Panc1 (cell line): ENCODE results near the gene ACYP2. TPM values are rescaled to one million over a fixed set of nuclear protein-coding genes. Genes with fewer than 3 reads are reported as not detected.

ENCODE experiments used
- ATAC-seq: fragments of 200-7000 bp; cut with Tn5 transposase; 2 replicates; pipeline ENCODE4 v1.9.1; 2020; ENCODE audit warnings: mild to moderate bottlenecking, moderate library complexity
- BruUV-seq: library from RNA; stranded (reverse); fragments of 400-500 nt; replicated peaks from 2 replicates; lab custom pipeline; 2021; lab: Mats Ljungman, UMichigan
- CTCF ChIA-PET: fragments of 300-600 bp; sonication (Branson Sonifier 250); formaldehyde crosslinking; loops from one replicate; lab custom pipeline; 2022; ENCODE audit warnings: antibody characterized with exemption; lab: Charles Lee
- POLR2A ChIA-PET: fragments of 300-600 bp; sonication (Branson Sonifier 250); formaldehyde crosslinking; loops from one replicate; lab custom pipeline; 2022; ENCODE audit warnings: antibody characterized with exemption; lab: Charles Lee
- DNase-seq: peaks from one replicate; pipeline ENCODE4 v3.0.0-alpha.2; 2010; ENCODE audit warnings: low read depth, low spot score
- H3K27ac ChIP-seq: 2 replicates; pipeline ENCODE4 v1.5.1; 2011; ENCODE audit warnings: mild to moderate bottlenecking, low read length, inconsistent platforms
- H3K27me3 ChIP-seq: fragments of 200-500 bp; sonication (Bioruptor generic); 2 replicates; pipeline ENCODE4 v1.6.0; 2014; ENCODE audit warnings: low read length, inconsistent platforms; ENCODE audit not compliant: control insufficient read depth, insufficient read depth
- H3K36me3 ChIP-seq: fragments of 200-500 bp; sonication (Bioruptor generic); 2 replicates; pipeline ENCODE4 v1.5.1; 2014; ENCODE audit warnings: inconsistent platforms, mild to moderate bottlenecking, low read length, moderate library complexity; ENCODE audit not compliant: control insufficient read depth, insufficient read depth
- H3K4me1 ChIP-seq: 2 replicates; pipeline ENCODE4 v1.5.1; 2011; ENCODE audit warnings: inconsistent platforms, mild to moderate bottlenecking, low read length, moderate library complexity; ENCODE audit not compliant: control insufficient read depth, insufficient read depth
- H3K4me3 ChIP-seq, 2 experiments: 2 replicates each; pipeline ENCODE4 v1.5.1; 2011 to 2012; ENCODE audit warnings: low read depth in 2 of 2, low read length in 2 of 2, mild to moderate bottlenecking in 2 of 2, inconsistent platforms in 1 of 2, moderate library complexity in 1 of 2
- H3K9me3 ChIP-seq: fragments of 200-500 bp; sonication (Bioruptor generic); 2 replicates; pipeline ENCODE4 v1.5.1; 2014; ENCODE audit warnings: low read depth, mild to moderate bottlenecking, inconsistent platforms, low read length, moderate library complexity; ENCODE audit not compliant: control insufficient read depth, insufficient read depth
- CTCF ChIP-seq: fragments of 450-650 bp; IDR thresholded peaks from 2 replicates; pipeline ENCODE4 v1.5.1; 2017; ENCODE audit warnings: mild to moderate bottlenecking
- POLR2AphosphoS5 ChIP-seq: IDR thresholded peaks from 2 replicates; pipeline ENCODE4 v1.6.1; 2012; ENCODE audit warnings: mild to moderate bottlenecking, low read depth, low read length, moderate library complexity
- REST ChIP-seq, 2 experiments: IDR thresholded peaks; 2 replicates each; pipeline ENCODE4 v1.6.1; 2011 to 2012; ENCODE audit warnings: low read depth in 2 of 2, control low read depth in 1 of 2, low read length in 1 of 2, mild to moderate bottlenecking in 1 of 2, moderate library complexity in 1 of 2; ENCODE audit not compliant: insufficient read depth in 1 of 2
- SIN3A ChIP-seq: IDR thresholded peaks from 2 replicates; pipeline ENCODE4 v1.6.1; 2012; ENCODE audit warnings: low read depth, mild to moderate bottlenecking, low read length, moderate library complexity, borderline replicate concordance; ENCODE audit not compliant: insufficient read depth
- TCF7L2 ChIP-seq: IDR thresholded peaks from 2 replicates; pipeline ENCODE4 v1.6.1; 2011; ENCODE audit warnings: mild to moderate bottlenecking, low read depth, low read length, inconsistent platforms
- in situ Hi-C: cut with HindIII; loops from 2 replicates; pipeline ENCODE4 v1.10.0; 2016; ENCODE audit warnings: low sequenced_read_pairs, low pct_unique_long_range_greater_than_20kb
- intact Hi-C: fragments of 100-400 bp; cut with micrococcal nuclease; formaldehyde crosslinking; loops from one replicate; pipeline ENCODE4 v1.10.0; 2022; ENCODE audit not compliant: unreplicated experiment
- total RNA-seq: library from RNA; stranded (reverse); gene quantifications from one replicate; pipeline ENCODE4 v1.2.1, GENCODE V29; 2021; ENCODE audit not compliant: unreplicated experiment

ACYP2 gene
- total RNA-seq, 1 experiment from 2014 or later, result 11.5 TPM

- in situ Hi-C loops (no loop called here), intact Hi-C loops (no loop called here)
- POLR2A ChIA-PET, result no interaction called here
- Histone ChIP-seq H3K27ac (no peak overlapping the region), H3K4me3 (no peak overlapping the region), H3K4me1 (no peaks in the 10 kb centered on the region), H3K27me3 (no peaks in the 10 kb centered on the region), H3K9me3 (no peaks in the 10 kb centered on the region), H3K36me3 (no peaks in the 10 kb centered on the region)
- ATAC-seq, result no peak
- CTCF ChIA-PET, result no interaction called here
- TF ChIP-seq SIN3A (no peak), CTCF (no peak), TCF7L2 (no peak), POLR2AphosphoS5 (no peak), REST (IDR thresholded peaks at IDR 0.05; ENCODE audit: insufficient read depth in 1 of 2, low read depth in 2 of 2, low read length in 1 of 2) (no peak)
- BruUV-seq, result no TSS peak
- DNase-seq, result no peak
Measured at GRCh38 chr2:54310961-54311360, 195.5 kb downstream of the ACYP2 start.

- POLR2A ChIA-PET, result no interaction called here
- no peak for ATAC-seq
- intact Hi-C loops, result no loop called here
- no peaks in the 10 kb centered on the region for H3K36me3 ChIP-seq
- BruUV-seq, result no TSS peak
- H3K9me3 ChIP-seq, result no peaks in the 10 kb centered on the region; the same call in 1 of the 2 replicates
- no peak overlapping the region for H3K4me3 ChIP-seq
- H3K4me1 ChIP-seq, result no peaks in the 10 kb centered on the region
- CTCF ChIA-PET, result no interaction called here
- TF ChIP-seq SIN3A, result no peak
- TF ChIP-seq POLR2AphosphoS5, result no peak
- no peak for TF ChIP-seq TCF7L2
- no peak for TF ChIP-seq CTCF
- no peak for TF ChIP-seq REST (IDR thresholded peaks at IDR 0.05; ENCODE audit: insufficient read depth in 1 of 2, low read depth in 2 of 2, low read length in 1 of 2)
- no peaks in the 10 kb centered on the region; the same call in 1 of the 2 replicates for H3K27me3 ChIP-seq
- in situ Hi-C loops, result no loop called here
- DNase-seq, result no peak
- no peak overlapping the region for H3K27ac ChIP-seq
Measured at GRCh38 chr2:54313147-54313546, 197.7 kb downstream of the ACYP2 start.
